Embryonic facial prominence (tissue), 1 donor: ENCODE data around the gene POLN.

Experiments
- DNase-seq: peaks from one replicate; pipeline ENCODE4 v3.0.0-alpha.2; 2016; ENCODE audit errors: extremely low spot score

Gene POLN

GRCh38 chr4:2070421-2071251 is 171.3 kb downstream of the POLN start:
- no peak for DNase-seq

- DNase-seq: no peak
Observed at GRCh38 chr4:2069986-2070385, 171.9 kb downstream of the POLN start.

- DNase-seq: no peak
Observed at GRCh38 chr4:2069161-2069971, 172.6 kb downstream of the POLN start.

GRCh38 chr4:2068566-2068965 is 173.4 kb downstream of the POLN start:
- no peak for DNase-seq

- DNase-seq: no peak
Observed at GRCh38 chr4:2068198-2068470, 173.8 kb downstream of the POLN start.

GRCh38 chr4:2067446-2068197 is 174.3 kb downstream of the POLN start:
- DNase-seq: no peak

- no peak for DNase-seq
Observed at GRCh38 chr4:2066571-2067445, 175.1 kb downstream of the POLN start.

GRCh38 chr4:2066011-2066551 is 175.8 kb downstream of the POLN start:
- DNase-seq: no peak

GRCh38 chr4:2065106-2065930 is 176.6 kb downstream of the POLN start:
- DNase-seq: no peak

GRCh38 chr4:2064276-2064991 is 177.5 kb downstream of the POLN start:
- DNase-seq: no peak

- DNase-seq: no peak
Observed at GRCh38 chr4:2063557-2064275, 178.2 kb downstream of the POLN start.

GRCh38 chr4:2062808-2063524 is 179.0 kb downstream of the POLN start:
- no peak for DNase-seq

GRCh38 chr4:2062168-2062807 is 179.6 kb downstream of the POLN start:
- no peak for DNase-seq

GRCh38 chr4:2061186-2062131 is 180.5 kb downstream of the POLN start:
- DNase-seq: no peak

GRCh38 chr4:2060611-2061185 is 181.2 kb downstream of the POLN start:
- no peak for DNase-seq
